Hepatocyte (in vitro differentiated cells): ENCODE measurements around the gene RRM1.
"Not testable (repeated sequence)": the region's sequence is repeated elsewhere in the genome, so short reads cannot be mapped to it uniquely, and the experiment has no call there.

ENCODE experiments used
- CTCF ChIP-seq: fragments of 200-600 bp; sonication (generic); IDR thresholded peaks from 2 replicates; pipeline ENCODE4 v1.5.1; 2016; ENCODE audit warnings: antibody characterized with exemption, mild to moderate bottlenecking; ENCODE audit not compliant: poor library complexity
- EZH2 ChIP-seq: fragments of 200-600 bp; sonication (generic); IDR thresholded peaks from 2 replicates; pipeline ENCODE4 v1.6.1; 2016; ENCODE audit warnings: antibody characterized with exemption, mild to moderate bottlenecking, borderline replicate concordance

- TF ChIP-seq EZH2, CTCF: not testable (repeated sequence)
Measured at GRCh38 chr11:4158818-4159217, 64.2 kb downstream of the RRM1 start.
